ENCODE results near the gene TMEM62. TPM values are rescaled to one million over a fixed set of nuclear protein-coding genes. Genes with fewer than 3 reads are reported as not detected.
A peak's percentile ranks its signal among the peaks of the same experiment; 100 is the strongest.

The TMEM62 gene
- total and polyA plus RNA-seq, 2 of the 8 experiments (the other 6 are each of a cell fraction or from before 2014, with no cell fraction given): 2.0 to 4.0 TPM

GRCh38 chr15:43132830-43133429, 456 bp upstream of the TMEM62 start:
- POLR2A ChIA-PET (ENCODE audit: partially characterized antibody): no interaction called here
- 37% methylated on average over 20 of the region's 20 CpGs; no CpG with 5 or more reads in 1 of the 2 experiments for WGBS, 2 experiments (ENCODE audit: extremely low coverage in 1 of 2, insufficient coverage in 1 of 2, insufficient read length in 1 of 2, insufficient replicate concordance in 2 of 2, low coverage in 1 of 2, low lambda C conversion rate in 2 of 2, missing lambda C conversion rate in 1 of 2)

More at GRCh38 chr15:43132830-43133429, 456 bp upstream of the TMEM62 start:
- CTCF ChIA-PET (ENCODE audit: partially characterized antibody): interaction anchor here (1.0 kb wide), 1 partner anchor 15 kb away, joined by 3 read pairs; no protein-coding TSS in a partner anchor
- Histone ChIP-seq H3K27me3 (replicated peaks in 1 of 4; ENCODE audit: control insufficient read depth in 3 of 4, extremely low read depth in 1 of 4, insufficient read depth in 3 of 4, low read length in 3 of 4) (peaks cover 2 to 27% (median 16%) of the 10 kb centered on the region in 4 experiments; a peak in 6 of 7 replicates), H3K4me3 (ENCODE audit: extremely low read depth in 1 of 4, insufficient read depth in 2 of 4, low read depth in 3 of 4, low read length in 4 of 4) (peak overlapping the region; percentile 58 to 84 (median 69)), H3K56ac (replicated peaks; ENCODE audit: insufficient read length, low read depth, low read length) (no peak overlapping the region), H2BK5ac (ENCODE audit: low read depth, low read length) (no peak overlapping the region), H3K4me2 (ENCODE audit: insufficient read depth in 1 of 2, low read depth in 2 of 2, low read length in 2 of 2) (peak overlapping the region; percentile 44 to 66), H4K20me1 (replicated peaks in 1 of 2; ENCODE audit: control insufficient read depth in 1 of 2, insufficient read depth in 2 of 2, low read length in 2 of 2) (no peaks in the 10 kb centered on the region), H2BK12ac (ENCODE audit: low read depth, low read length) (no peak overlapping the region), H3K23ac (ENCODE audit: insufficient read length) (no peak overlapping the region), H4K91ac (replicated peaks; ENCODE audit: insufficient read length, low read length) (no peak overlapping the region), H3K9me3 (ENCODE audit: insufficient read depth in 2 of 2, low read depth in 1 of 2, low read length in 1 of 2) (peaks cover 0 to 6% of the 10 kb centered on the region in 2 experiments; a peak in 1 of 4 replicates), H3K79me2 (ENCODE audit: control insufficient read depth in 1 of 2, insufficient read depth in 2 of 2, low read length in 2 of 2) (no peaks in the 10 kb centered on the region), H2BK120ac (replicated peaks; ENCODE audit: low read depth, low read length) (no peak overlapping the region), H3K23me2 (ENCODE audit: low read depth, low read length) (peaks cover 9% of the 10 kb centered on the region; the same call in 1 of the 2 replicates), H2BK20ac (ENCODE audit: low read length) (no peak overlapping the region), H3K4ac (replicated peaks; ENCODE audit: insufficient read length, low read depth, low read length) (no peak overlapping the region), H2BK15ac (ENCODE audit: low read length) (no peak overlapping the region), H2AK5ac (ENCODE audit: low read depth, low read length) (no peak overlapping the region), H4K5ac (ENCODE audit: insufficient read length, low read depth, low read length) (no peak overlapping the region), H2AFZ (ENCODE audit: low read length) (peak overlapping the region; percentile 73), H3K36me3 (ENCODE audit: control insufficient read depth in 2 of 4, insufficient read depth in 4 of 4, low read length in 3 of 4) (no peaks in the 10 kb centered on the region), H3K4me1 (replicated peaks in 1 of 4; ENCODE audit: control insufficient read depth in 3 of 4, insufficient read depth in 4 of 4, low read length in 3 of 4) (peaks cover 0 to 6% (median 2%) of the 10 kb centered on the region in 4 experiments; a peak in 2 of 7 replicates), H3K27ac (ENCODE audit: low read depth, low read length) (no peak overlapping the region), H3K79me1 (ENCODE audit: low read depth, low read length) (no peaks in the 10 kb centered on the region), H3K14ac (ENCODE audit: insufficient read length) (no peak overlapping the region), H4K8ac (ENCODE audit: extremely low read depth, insufficient read depth, low read length) (no peak overlapping the region), H3K18ac (ENCODE audit: extremely low read depth, low read length) (no peak overlapping the region), H3K9ac (replicated peaks in 1 of 4; ENCODE audit: extremely low read depth in 1 of 4, low read depth in 3 of 4, low read length in 3 of 4) (peak overlapping the region in 2 of 4 experiments; percentile 3 to 29; a peak in 2 of 7 replicates)
- no peak for TF ChIP-seq GTF2F1 (IDR thresholded peaks at IDR 0.05; ENCODE audit: borderline replicate concordance, low read depth, low read length)
- 0 out of 4 replicates have a peak, but pooled peaks of 1 of the 2 experiments have one; percentile 9 for TF ChIP-seq HDAC2 (IDR thresholded peaks at IDR 0.05; ENCODE audit: borderline replicate concordance in 1 of 2, low read depth in 2 of 2, low read length in 2 of 2)
- TF ChIP-seq TEAD4 (IDR thresholded peaks at IDR 0.05; ENCODE audit: low read depth, low read length): 0 out of 2 replicates have a peak, but pooled peaks have one; percentile 15
- TF ChIP-seq TAF1 (IDR thresholded peaks at IDR 0.05; ENCODE audit: low read depth, low read length): no peak
- DNase-seq (ENCODE audit: low read depth in 1 of 2, low spot score in 2 of 2): no peak
- FAIRE-seq: no peak
